Neural cell (in vitro differentiated cells): ENCODE data around the gene FUT8.

ENCODE experiments used
- EP300 ChIP-seq: fragments of 450-650 bp; conservative IDR thresholded peaks from 2 replicates; pipeline ENCODE4 v1.6.1; 2014; ENCODE audit warnings: antibody characterized with exemption, mild to moderate bottlenecking, moderate library complexity; ENCODE audit not compliant: poor library complexity, severe bottlenecking
- EZH2 ChIP-seq: fragments of 200-600, 300-800 bp; shearing (Covaris generic), sonication (generic); IDR thresholded peaks from 2 replicates; pipeline ENCODE4 v1.6.1; 2014; ENCODE audit warnings: antibody characterized with exemption, low read length, borderline replicate concordance, mild to moderate bottlenecking; ENCODE audit not compliant: insufficient read depth, poor library complexity, severe bottlenecking
- POLR2AphosphoS5 ChIP-seq: IDR thresholded peaks from 2 replicates; pipeline ENCODE4 v1.6.1; 2012
- RAD21 ChIP-seq: fragments of 450-650 bp; conservative IDR thresholded peaks from 2 replicates; pipeline ENCODE4 v1.6.1; 2014; ENCODE audit warnings: antibody characterized with exemption, mild to moderate bottlenecking, moderate library complexity
- TF ChIP-seq, protein P1 (sequence below): IDR thresholded peaks from 2 replicates; pipeline ENCODE4 v1.6.1; 2012; ENCODE audit warnings: borderline replicate concordance
- TF ChIP-seq, protein P2 (sequence below): fragments of 450-650 bp; IDR thresholded peaks from 2 replicates; pipeline ENCODE4 v1.5.1; 2014; ENCODE audit warnings: antibody characterized with exemption, mild to moderate bottlenecking, moderate library complexity; ENCODE audit not compliant: poor library complexity, severe bottlenecking

DNA sequence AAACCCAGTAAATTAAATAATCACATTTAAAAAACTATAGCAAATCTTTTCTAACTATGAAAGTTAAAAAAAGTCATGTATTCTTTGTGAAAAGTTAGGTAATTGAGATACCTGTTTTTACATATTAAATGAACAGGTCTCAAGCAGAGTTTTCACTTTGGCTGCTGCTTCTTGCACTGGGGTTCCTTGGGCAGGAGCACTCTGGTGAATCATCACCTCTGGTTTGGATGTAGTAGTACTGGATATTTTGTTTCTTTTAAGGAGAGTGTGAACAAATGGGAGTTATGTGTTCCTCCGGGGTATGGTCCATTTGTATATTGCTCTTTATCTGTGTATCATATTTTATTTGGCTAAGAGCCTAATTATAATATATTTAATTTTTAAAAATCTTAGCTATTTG, 82.7 kb downstream of the FUT8 start:
- TF ChIP-seq, protein P1, sequence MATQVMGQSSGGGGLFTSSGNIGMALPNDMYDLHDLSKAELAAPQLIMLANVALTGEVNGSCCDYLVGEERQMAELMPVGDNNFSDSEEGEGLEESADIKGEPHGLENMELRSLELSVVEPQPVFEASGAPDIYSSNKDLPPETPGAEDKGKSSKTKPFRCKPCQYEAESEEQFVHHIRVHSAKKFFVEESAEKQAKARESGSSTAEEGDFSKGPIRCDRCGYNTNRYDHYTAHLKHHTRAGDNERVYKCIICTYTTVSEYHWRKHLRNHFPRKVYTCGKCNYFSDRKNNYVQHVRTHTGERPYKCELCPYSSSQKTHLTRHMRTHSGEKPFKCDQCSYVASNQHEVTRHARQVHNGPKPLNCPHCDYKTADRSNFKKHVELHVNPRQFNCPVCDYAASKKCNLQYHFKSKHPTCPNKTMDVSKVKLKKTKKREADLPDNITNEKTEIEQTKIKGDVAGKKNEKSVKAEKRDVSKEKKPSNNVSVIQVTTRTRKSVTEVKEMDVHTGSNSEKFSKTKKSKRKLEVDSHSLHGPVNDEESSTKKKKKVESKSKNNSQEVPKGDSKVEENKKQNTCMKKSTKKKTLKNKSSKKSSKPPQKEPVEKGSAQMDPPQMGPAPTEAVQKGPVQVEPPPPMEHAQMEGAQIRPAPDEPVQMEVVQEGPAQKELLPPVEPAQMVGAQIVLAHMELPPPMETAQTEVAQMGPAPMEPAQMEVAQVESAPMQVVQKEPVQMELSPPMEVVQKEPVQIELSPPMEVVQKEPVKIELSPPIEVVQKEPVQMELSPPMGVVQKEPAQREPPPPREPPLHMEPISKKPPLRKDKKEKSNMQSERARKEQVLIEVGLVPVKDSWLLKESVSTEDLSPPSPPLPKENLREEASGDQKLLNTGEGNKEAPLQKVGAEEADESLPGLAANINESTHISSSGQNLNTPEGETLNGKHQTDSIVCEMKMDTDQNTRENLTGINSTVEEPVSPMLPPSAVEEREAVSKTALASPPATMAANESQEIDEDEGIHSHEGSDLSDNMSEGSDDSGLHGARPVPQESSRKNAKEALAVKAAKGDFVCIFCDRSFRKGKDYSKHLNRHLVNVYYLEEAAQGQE: no peak
- TF ChIP-seq, protein P2, sequence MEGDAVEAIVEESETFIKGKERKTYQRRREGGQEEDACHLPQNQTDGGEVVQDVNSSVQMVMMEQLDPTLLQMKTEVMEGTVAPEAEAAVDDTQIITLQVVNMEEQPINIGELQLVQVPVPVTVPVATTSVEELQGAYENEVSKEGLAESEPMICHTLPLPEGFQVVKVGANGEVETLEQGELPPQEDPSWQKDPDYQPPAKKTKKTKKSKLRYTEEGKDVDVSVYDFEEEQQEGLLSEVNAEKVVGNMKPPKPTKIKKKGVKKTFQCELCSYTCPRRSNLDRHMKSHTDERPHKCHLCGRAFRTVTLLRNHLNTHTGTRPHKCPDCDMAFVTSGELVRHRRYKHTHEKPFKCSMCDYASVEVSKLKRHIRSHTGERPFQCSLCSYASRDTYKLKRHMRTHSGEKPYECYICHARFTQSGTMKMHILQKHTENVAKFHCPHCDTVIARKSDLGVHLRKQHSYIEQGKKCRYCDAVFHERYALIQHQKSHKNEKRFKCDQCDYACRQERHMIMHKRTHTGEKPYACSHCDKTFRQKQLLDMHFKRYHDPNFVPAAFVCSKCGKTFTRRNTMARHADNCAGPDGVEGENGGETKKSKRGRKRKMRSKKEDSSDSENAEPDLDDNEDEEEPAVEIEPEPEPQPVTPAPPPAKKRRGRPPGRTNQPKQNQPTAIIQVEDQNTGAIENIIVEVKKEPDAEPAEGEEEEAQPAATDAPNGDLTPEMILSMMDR: no peak
- TF ChIP-seq EP300 (no peak), EZH2 (no peak), POLR2AphosphoS5 (no peak), RAD21 (no peak)
